Measurements from ENCODE around the gene COL6A5. TPM values are rescaled to one million over a fixed set of nuclear protein-coding genes. Genes with fewer than 3 reads are reported as not detected.

COL6A5 gene
- total and polyA plus RNA-seq, 9 of the 15 experiments (the other 6 are each of a cell fraction or from before 2014, with no cell fraction given) = 1.5 to 9.7 (median 5.6) TPM

DNA sequence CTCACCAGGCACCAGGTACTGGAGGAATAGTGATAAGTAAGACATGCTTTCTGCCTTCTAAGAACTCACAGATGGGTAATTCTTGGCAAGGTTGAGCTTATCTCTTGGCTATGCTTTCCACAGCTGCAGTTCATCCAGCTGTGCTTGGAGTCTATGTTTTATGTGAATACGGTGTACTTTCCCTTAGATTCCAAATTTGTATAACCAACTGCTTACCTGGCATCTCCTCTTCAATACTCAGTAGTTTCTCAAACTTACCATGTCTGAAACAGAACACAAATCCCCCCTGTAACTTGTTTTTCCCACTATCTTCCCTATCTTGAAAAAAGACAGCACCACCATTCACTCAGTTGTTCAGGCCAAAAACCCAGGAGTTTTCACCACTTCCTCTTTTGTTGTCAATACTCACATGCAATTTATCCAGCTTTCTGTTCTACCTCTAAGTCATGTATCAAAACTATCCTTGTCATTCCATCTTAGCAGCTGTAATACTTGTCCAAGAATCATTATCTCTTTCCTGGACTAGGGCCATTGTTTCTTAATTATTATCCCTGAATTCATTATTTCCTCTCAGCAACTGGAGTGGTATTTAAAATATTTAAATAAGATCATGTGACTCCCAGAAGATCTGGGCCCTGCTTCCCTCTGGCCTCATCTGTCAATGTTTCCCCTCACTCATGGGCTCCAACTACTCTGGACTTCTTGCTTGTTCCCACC lies 32.6 kb downstream of the COL6A5 start (continued):
- TF ChIP-seq HSF4 (CRISPR knock-in tag; IDR thresholded peaks at IDR 0.05; ENCODE audit: borderline replicate concordance) = no peak
- TF ChIP-seq SRSF7 (optimal IDR thresholded peaks at IDR 0.05; ENCODE audit: low read depth, low read length) = no peak
- no peak for TF ChIP-seq ZKSCAN1 (IDR thresholded peaks at IDR 0.05; ENCODE audit: low read depth, low read length)
- no peak for TF ChIP-seq ZNF23 (CRISPR knock-in tag; IDR thresholded peaks at IDR 0.05)
- 0 out of 2 replicates have a peak, but pooled peaks have one; percentile 17 for TF ChIP-seq ZSCAN29 (IDR thresholded peaks at IDR 0.05)
- no peak for TF ChIP-seq ZNF395 (CRISPR knock-in tag; IDR thresholded peaks at IDR 0.05)
- TF ChIP-seq NR2F6 (CRISPR knock-in tag; IDR thresholded peaks at IDR 0.05) = no peak
- no peak for TF ChIP-seq MYC (IDR thresholded peaks at IDR 0.05; ENCODE audit: low read depth, low read length)
- TF ChIP-seq MYC (CRISPR knock-in tag; IDR thresholded peaks at IDR 0.05; ENCODE audit: borderline replicate concordance, low read depth) = no peak
- no peak for TF ChIP-seq THRA (IDR thresholded peaks at IDR 0.05)
- TF ChIP-seq, protein P1, sequence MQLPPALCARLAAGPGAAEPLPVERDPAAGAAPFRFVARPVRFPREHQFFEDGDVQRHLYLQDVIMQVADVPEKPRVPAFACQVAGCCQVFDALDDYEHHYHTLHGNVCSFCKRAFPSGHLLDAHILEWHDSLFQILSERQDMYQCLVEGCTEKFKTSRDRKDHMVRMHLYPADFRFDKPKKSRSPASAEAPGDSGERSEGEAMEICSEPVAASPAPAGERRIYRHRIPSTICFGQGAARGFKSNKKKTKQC (CRISPR knock-in tag; IDR thresholded peaks at IDR 0.05) = no peak
- no peak for TF ChIP-seq CREM (IDR thresholded peaks at IDR 0.05; ENCODE audit: low read depth)
- no peak for TF ChIP-seq GTF2A2 (tag; IDR thresholded peaks at IDR 0.05)
- TF ChIP-seq ZNF696 (CRISPR knock-in tag; conservative IDR thresholded peaks at IDR 0.05) = no peak
- no peak for TF ChIP-seq PML (IDR thresholded peaks at IDR 0.05; ENCODE audit: low read length)
- TF ChIP-seq, protein P2, sequence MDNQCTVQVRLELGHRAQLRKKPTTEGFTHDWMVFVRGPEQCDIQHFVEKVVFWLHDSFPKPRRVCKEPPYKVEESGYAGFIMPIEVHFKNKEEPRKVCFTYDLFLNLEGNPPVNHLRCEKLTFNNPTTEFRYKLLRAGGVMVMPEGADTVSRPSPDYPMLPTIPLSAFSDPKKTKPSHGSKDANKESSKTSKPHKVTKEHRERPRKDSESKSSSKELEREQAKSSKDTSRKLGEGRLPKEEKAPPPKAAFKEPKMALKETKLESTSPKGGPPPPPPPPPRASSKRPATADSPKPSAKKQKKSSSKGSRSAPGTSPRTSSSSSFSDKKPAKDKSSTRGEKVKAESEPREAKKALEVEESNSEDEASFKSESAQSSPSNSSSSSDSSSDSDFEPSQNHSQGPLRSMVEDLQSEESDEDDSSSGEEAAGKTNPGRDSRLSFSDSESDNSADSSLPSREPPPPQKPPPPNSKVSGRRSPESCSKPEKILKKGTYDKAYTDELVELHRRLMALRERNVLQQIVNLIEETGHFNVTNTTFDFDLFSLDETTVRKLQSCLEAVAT (IDR thresholded peaks at IDR 0.05) = no peak
- no peak for TF ChIP-seq ZBTB49 (CRISPR knock-in tag; IDR thresholded peaks at IDR 0.05; ENCODE audit: borderline replicate concordance)
- no peak for TF ChIP-seq ZFP91 (CRISPR knock-in tag; IDR thresholded peaks at IDR 0.05)
- no peak for TF ChIP-seq ZNF57 (CRISPR knock-in tag; IDR thresholded peaks at IDR 0.05)
- no peak for TF ChIP-seq MCM7 (IDR thresholded peaks at IDR 0.05)

Data from K562 (cell line).